GM19397 (cell line): ENCODE data around the gene SCRT2.

Experiments
- ATAC-seq: cut with Tn5 transposase; IDR thresholded peaks from one replicate; pipeline ENCODE4 v1.9.1; 2021; ENCODE audit warnings: mild to moderate bottlenecking, moderate library complexity; ENCODE audit not compliant: unreplicated experiment

The SCRT2 gene

GRCh38 chr20:635028-635892, 40.3 kb downstream of the SCRT2 start:
- no peak for ATAC-seq

GRCh38 chr20:634148-634925, 41.3 kb downstream of the SCRT2 start:
- no peak for ATAC-seq

- ATAC-seq: no peak
These were observed 44.5 kb downstream of the SCRT2 start for GRCh38 chr20:631101-631500.

- no peak for ATAC-seq
These were observed 49.0 kb downstream of the SCRT2 start for GRCh38 chr20:626579-626978.

- ATAC-seq: no peak
These were observed 50.2 kb downstream of the SCRT2 start for GRCh38 chr20:625360-625932.

- ATAC-seq: no peak
These were observed 51.9 kb downstream of the SCRT2 start for GRCh38 chr20:623704-624103.

GRCh38 chr20:623021-623420, 52.6 kb downstream of the SCRT2 start:
- ATAC-seq: no peak

GRCh38 chr20:622161-622560, 53.4 kb downstream of the SCRT2 start:
- ATAC-seq: no peak

- ATAC-seq: no peak
These were observed 54.4 kb downstream of the SCRT2 start for GRCh38 chr20:621125-621756.

GRCh38 chr20:620246-620645, 55.4 kb downstream of the SCRT2 start:
- ATAC-seq: no peak

GRCh38 chr20:618980-619379, 56.6 kb downstream of the SCRT2 start:
- no peak for ATAC-seq

- ATAC-seq: no peak
These were observed 57.5 kb downstream of the SCRT2 start for GRCh38 chr20:617934-618690.

GRCh38 chr20:615514-615913, 60.1 kb downstream of the SCRT2 start:
- ATAC-seq: no peak

- no peak for ATAC-seq
These were observed 63.8 kb downstream of the SCRT2 start for GRCh38 chr20:611843-612185.
